Stimulated activated naive B cell treated with anti-CD40 and anti-IgM and Interleukin-4, amounts not matched to agents 10 μg/mL and 1 μg/mL and 100 μg/mL, for 72 hours (primary cell): ENCODE results near the gene KCNG4.
"Not testable (repeated sequence)": the region's sequence is repeated elsewhere in the genome, so short reads cannot be mapped to it uniquely, and the experiment has no call there.

Experiments used
- ATAC-seq, 2 donors: fragments of 150-1000 bp; cut with Tn5 transposase; replicated peaks; 2 replicates each; pipeline ENCODE4 v1.10.0; 2021; ENCODE audit warnings: moderate library complexity in 1 of 2
- DNase-seq: peaks from one replicate; pipeline ENCODE4 v3.0.0; 2021
- H3K27ac Mint-ChIP-seq: one replicate; pipeline ENCODE4 v1.8.0; 2022; ENCODE audit warnings: mild to moderate bottlenecking, mixed read lengths
- H3K27me3 Mint-ChIP-seq, 2 donors: one replicate each; pipeline ENCODE4 v1.8.0; 2022; ENCODE audit warnings: mixed read lengths in 2 of 2
- H3K36me3 Mint-ChIP-seq, 2 donors: one replicate each; pipeline ENCODE4 v1.8.0; 2022; ENCODE audit warnings: mixed read lengths in 2 of 2, mild to moderate bottlenecking in 1 of 2
- H3K4me1 Mint-ChIP-seq, 2 donors: one replicate each; pipeline ENCODE4 v1.8.0; 2022; ENCODE audit warnings: mixed read lengths in 2 of 2, mild to moderate bottlenecking in 1 of 2
- H3K4me3 Mint-ChIP-seq, 2 donors: one replicate each; pipeline ENCODE4 v1.8.0; 2022; ENCODE audit warnings: mild to moderate bottlenecking in 2 of 2, mixed read lengths in 2 of 2, moderate library complexity in 1 of 2
- H3K9me3 Mint-ChIP-seq, 2 donors: one replicate each; pipeline ENCODE4 v1.8.0; 2022; ENCODE audit warnings: mixed read lengths in 2 of 2, mild to moderate bottlenecking in 1 of 2

KCNG4 gene

GRCh38 chr16:84218176-84218823 lies 21.5 kb downstream of the KCNG4 start:
- Mint-ChIP-seq H3K4me3 (no peak overlapping the region), H3K36me3 (no peaks in the 10 kb centered on the region), H3K4me1 (no peaks in the 10 kb centered on the region), H3K27me3 (peaks cover 13 to 41% of the 10 kb centered on the region in 2 donors), H3K27ac (no peak overlapping the region), H3K9me3 (no peaks in the 10 kb centered on the region)
- DNase-seq, result no peak
- ATAC-seq, result no peak

- H3K4me3 Mint-ChIP-seq, H3K27ac Mint-ChIP-seq, H3K36me3 Mint-ChIP-seq, ATAC-seq, DNase-seq, H3K9me3 Mint-ChIP-seq, H3K4me1 Mint-ChIP-seq: not testable (repeated sequence)
- H3K27me3 Mint-ChIP-seq, result peaks cover 11 to 23% of the 10 kb centered on the region in 2 donors
These were observed 23.7 kb downstream of the KCNG4 start for GRCh38 chr16:84216144-84216543.

DNA sequence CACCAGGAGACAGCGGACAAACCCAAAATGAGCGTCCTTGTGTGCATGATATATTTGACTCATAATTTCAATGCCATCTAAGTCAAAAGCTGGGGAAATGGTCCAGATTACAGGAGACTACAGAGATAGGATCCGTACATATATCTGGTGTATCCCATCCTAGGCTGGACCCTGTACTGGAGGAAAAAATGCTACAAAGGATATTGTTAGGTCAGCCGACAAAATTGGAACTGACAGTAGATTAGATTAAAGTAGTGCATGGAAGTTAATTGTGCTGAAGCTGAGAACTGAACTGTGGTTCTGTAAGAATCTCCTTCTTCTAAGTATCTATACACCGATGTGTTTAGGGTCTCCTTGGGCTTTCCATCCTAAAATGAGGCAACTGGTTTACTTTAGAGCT lies 24.3 kb downstream of the KCNG4 start:
- ATAC-seq, result no peak
- Mint-ChIP-seq H3K27ac (peak overlapping the region; percentile 77), H3K4me1 (no peaks in the 10 kb centered on the region), H3K4me3 (no peak overlapping the region), H3K27me3 (peaks cover 7 to 17% of the 10 kb centered on the region in 2 donors), H3K36me3 (no peaks in the 10 kb centered on the region), H3K9me3 (no peaks in the 10 kb centered on the region)
- DNase-seq, result no peak

- Mint-ChIP-seq H3K27ac (no peak overlapping the region), H3K9me3 (no peaks in the 10 kb centered on the region), H3K4me1 (no peaks in the 10 kb centered on the region), H3K27me3 (peaks cover 7 to 11% of the 10 kb centered on the region in 2 donors), H3K4me3 (no peak overlapping the region), H3K36me3 (no peaks in the 10 kb centered on the region)
- ATAC-seq, result no peak
- no peak for DNase-seq
These were observed 25.3 kb downstream of the KCNG4 start for GRCh38 chr16:84214451-84215066.

- Mint-ChIP-seq H3K4me1 (no peaks in the 10 kb centered on the region), H3K27ac (no peak overlapping the region), H3K9me3 (peaks cover 0 to 2% of the 10 kb centered on the region in 2 donors)
These were observed 27.2 kb downstream of the KCNG4 start for GRCh38 chr16:84212631-84213030.

DNA sequence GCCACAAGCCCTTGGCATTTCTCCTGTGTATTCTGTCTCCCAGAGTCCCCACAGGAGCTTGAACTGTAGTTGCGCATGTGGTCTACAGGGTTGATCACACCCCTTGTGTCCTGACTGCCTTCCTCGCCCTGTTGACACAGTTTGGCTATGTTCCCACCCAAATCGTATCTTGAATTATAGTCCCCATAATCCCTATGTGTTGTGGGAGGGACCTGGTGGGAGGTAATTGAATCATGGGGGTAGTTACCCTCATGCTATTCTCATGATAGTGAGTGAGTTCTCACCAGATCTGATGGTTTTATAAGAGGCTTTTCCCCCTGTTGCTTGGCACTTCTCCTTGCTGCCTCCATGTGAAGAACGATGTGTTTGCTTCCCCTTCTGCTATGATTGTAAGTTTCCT lies 27.7 kb downstream of the KCNG4 start:
- H3K4me1 Mint-ChIP-seq, result no peaks in the 10 kb centered on the region

More at GRCh38 chr16:84212631-84213030, 27.2 kb downstream of the KCNG4 start:
- H3K27me3 Mint-ChIP-seq, result peaks cover 7 to 11% of the 10 kb centered on the region in 2 donors
- DNase-seq (no peak), ATAC-seq (no peak)
- H3K36me3 Mint-ChIP-seq, result no peaks in the 10 kb centered on the region
- no peak overlapping the region for H3K4me3 Mint-ChIP-seq

DNA sequence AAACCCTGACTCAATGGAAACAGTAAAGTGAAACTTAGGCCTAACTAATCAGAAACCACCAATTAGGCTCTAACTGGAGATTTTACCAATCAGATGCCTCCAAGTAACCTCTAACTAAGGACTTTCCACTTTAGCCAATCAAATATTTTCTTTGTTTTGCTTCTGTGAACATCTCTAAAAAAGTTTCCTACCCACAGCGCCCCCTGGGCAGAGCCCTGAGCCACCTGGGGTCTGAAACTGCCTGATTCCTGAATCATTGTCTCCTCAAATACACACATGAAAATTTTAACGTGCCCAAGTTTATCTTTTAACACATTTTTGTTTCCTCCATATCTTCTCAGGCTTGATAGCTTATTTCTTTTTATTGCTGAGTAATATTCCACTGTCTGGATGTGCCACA lies 29.8 kb downstream of the KCNG4 start:
- no peak overlapping the region for H3K4me3 Mint-ChIP-seq
- peaks cover 0 to 2% of the 10 kb centered on the region in 2 donors for H3K9me3 Mint-ChIP-seq
- ATAC-seq (no peak), DNase-seq (no peak)
- H3K4me1 Mint-ChIP-seq, result no peaks in the 10 kb centered on the region
- H3K27ac Mint-ChIP-seq, result no peak overlapping the region
- peaks cover 14% of the 10 kb centered on the region in 2 donors for H3K27me3 Mint-ChIP-seq
- H3K36me3 Mint-ChIP-seq, result no peaks in the 10 kb centered on the region

More for the DNA sequence above, 27.7 kb downstream of the KCNG4 start:
- H3K27me3 Mint-ChIP-seq, result peaks cover 6 to 7% of the 10 kb centered on the region in 2 donors
- H3K27ac Mint-ChIP-seq, result no peak overlapping the region
- H3K4me3 Mint-ChIP-seq, result no peak overlapping the region
- DNase-seq, result no peak
- H3K9me3 Mint-ChIP-seq, result peaks cover 0 to 2% of the 10 kb centered on the region in 2 donors
- no peaks in the 10 kb centered on the region for H3K36me3 Mint-ChIP-seq
- no peak for ATAC-seq

DNA sequence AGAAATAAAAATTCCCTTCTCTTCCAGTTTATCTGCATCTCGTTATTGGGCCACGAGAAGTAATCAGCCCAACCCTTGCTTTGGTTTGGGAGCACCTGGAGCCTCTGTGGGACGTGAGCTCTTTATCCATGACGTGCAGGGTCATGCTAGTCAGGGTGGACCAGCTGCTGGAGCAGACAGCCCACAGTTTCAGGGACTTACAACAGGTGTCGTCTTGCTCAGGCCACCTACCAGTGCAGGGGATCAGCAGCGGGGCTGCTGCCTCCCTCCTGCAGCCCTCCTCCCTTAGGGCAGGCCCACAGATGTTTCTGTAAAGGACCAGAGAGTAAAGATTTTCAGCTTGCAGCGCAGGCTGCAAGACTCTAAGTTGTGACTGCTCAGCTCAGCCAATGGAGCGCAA lies 31.9 kb downstream of the KCNG4 start:
- no peaks in the 10 kb centered on the region for H3K36me3 Mint-ChIP-seq
- no peak for DNase-seq
- no peak overlapping the region for H3K27ac Mint-ChIP-seq
- H3K27me3 Mint-ChIP-seq, result peaks cover 8 to 10% of the 10 kb centered on the region in 2 donors
- no peaks in the 10 kb centered on the region for H3K4me1 Mint-ChIP-seq
- H3K9me3 Mint-ChIP-seq, result peaks cover 0 to 2% of the 10 kb centered on the region in 2 donors
- no peak overlapping the region for H3K4me3 Mint-ChIP-seq
- ATAC-seq, result no peak

DNA sequence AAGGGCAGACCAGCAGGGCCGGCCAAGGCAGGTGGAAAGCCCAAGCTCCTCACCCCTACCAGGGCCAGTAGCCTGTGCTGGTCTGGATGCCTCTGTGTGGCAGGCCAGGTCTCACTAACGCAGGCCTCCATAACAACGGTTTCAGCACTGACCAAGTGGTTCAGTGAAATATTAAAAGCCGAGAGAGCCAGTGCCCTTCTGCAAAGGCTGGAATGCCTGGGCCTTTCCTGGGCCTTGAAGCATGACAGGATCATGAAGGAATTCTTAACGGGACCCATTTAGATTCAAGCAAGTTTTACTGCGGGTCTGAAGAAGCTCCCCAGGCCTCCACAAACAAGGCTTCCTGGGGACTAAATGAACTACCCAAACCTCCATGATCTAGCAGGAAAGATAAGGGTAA lies 32.6 kb downstream of the KCNG4 start:
- no peak overlapping the region for H3K4me3 Mint-ChIP-seq
- ATAC-seq (no peak), DNase-seq (no peak)
- H3K36me3 Mint-ChIP-seq, result no peaks in the 10 kb centered on the region
- H3K9me3 Mint-ChIP-seq, result peaks cover 0 to 2% of the 10 kb centered on the region in 2 donors
- H3K27ac Mint-ChIP-seq, result no peak overlapping the region
- peaks cover 7 to 8% of the 10 kb centered on the region in 2 donors for H3K27me3 Mint-ChIP-seq
- H3K4me1 Mint-ChIP-seq, result no peaks in the 10 kb centered on the region

GRCh38 chr16:84205976-84206691 lies 33.7 kb downstream of the KCNG4 start:
- no peak overlapping the region for H3K27ac Mint-ChIP-seq
- no peaks in the 10 kb centered on the region for H3K4me1 Mint-ChIP-seq
- ATAC-seq (no peak), DNase-seq (no peak)
- no peaks in the 10 kb centered on the region for H3K36me3 Mint-ChIP-seq
- H3K9me3 Mint-ChIP-seq, result peaks cover 0 to 2% of the 10 kb centered on the region in 2 donors
- peaks cover 7 to 8% of the 10 kb centered on the region in 2 donors for H3K27me3 Mint-ChIP-seq
- H3K4me3 Mint-ChIP-seq, result no peak overlapping the region

- H3K9me3 Mint-ChIP-seq, H3K36me3 Mint-ChIP-seq, H3K4me3 Mint-ChIP-seq, H3K27ac Mint-ChIP-seq, DNase-seq, H3K27me3 Mint-ChIP-seq, H3K4me1 Mint-ChIP-seq, ATAC-seq: not testable (repeated sequence)
These were observed 34.7 kb downstream of the KCNG4 start for GRCh38 chr16:84205123-84205522.

DNA sequence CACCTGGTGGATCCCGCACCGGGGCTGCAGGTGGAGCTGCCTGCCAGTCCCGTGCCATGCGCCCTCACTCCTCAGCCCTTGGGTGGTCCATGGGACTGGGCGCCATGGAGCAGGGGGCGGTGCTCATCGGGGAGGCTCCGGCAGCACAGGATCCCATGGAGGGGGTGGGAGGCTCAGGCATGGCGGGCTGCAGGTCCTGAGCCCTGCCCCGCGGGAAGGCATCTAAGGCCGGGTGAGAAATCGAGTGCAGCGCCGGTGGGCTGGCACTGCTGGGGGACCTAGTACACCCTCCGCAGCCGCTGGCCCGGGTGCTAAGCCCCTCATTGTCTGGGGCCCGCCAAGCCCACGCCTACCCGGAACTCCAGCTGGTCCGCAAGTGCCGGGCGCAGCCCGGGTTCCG lies 35.3 kb downstream of the KCNG4 start:
- H3K27me3 Mint-ChIP-seq, ATAC-seq, H3K4me1 Mint-ChIP-seq, H3K9me3 Mint-ChIP-seq, H3K4me3 Mint-ChIP-seq, DNase-seq, H3K36me3 Mint-ChIP-seq, H3K27ac Mint-ChIP-seq: not testable (repeated sequence)

GRCh38 chr16:84199861-84200260 lies 40.0 kb downstream of the KCNG4 start:
- Mint-ChIP-seq H3K27ac (no peak overlapping the region), H3K9me3 (no peaks in the 10 kb centered on the region), H3K4me1 (peaks cover 0 to 2% of the 10 kb centered on the region in 2 donors), H3K4me3 (no peak overlapping the region), H3K36me3 (no peaks in the 10 kb centered on the region), H3K27me3 (peaks cover 0 to 1% of the 10 kb centered on the region in 2 donors)
- no peak for DNase-seq
- ATAC-seq, result no peak

- ATAC-seq (no peak), DNase-seq (no peak)
- Mint-ChIP-seq H3K27ac (no peak overlapping the region), H3K4me1 (peaks cover 7 to 10% of the 10 kb centered on the region in 2 donors), H3K36me3 (no peaks in the 10 kb centered on the region), H3K9me3 (no peaks in the 10 kb centered on the region), H3K27me3 (peaks cover 0 to 9% of the 10 kb centered on the region in 2 donors), H3K4me3 (no peak overlapping the region)
These were observed 40.7 kb downstream of the KCNG4 start for GRCh38 chr16:84199097-84199496.

DNA sequence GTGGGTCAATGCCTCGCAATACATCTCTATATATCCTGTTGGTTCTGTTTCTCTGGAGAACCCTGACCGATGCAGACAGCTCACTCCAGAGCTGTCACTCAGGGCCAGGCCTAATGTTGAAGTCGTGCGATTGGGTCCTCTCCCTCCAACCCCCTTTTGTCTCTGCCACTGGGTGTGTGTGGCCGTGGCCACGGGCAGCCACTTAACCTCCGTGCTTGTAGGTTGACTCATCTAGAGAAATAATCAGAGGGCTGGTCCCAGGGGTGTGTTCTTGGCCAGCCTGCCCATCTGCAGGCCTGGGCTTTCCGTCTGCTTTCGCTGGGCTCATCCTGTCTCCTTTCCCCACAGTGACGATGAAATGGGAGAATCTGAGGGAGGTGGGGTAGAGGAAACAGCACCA lies 41.4 kb downstream of the KCNG4 start:
- Mint-ChIP-seq H3K4me1 (peaks cover 9 to 17% of the 10 kb centered on the region in 2 donors), H3K27me3 (peaks cover 0 to 10% of the 10 kb centered on the region in 2 donors), H3K4me3 (no peak overlapping the region), H3K9me3 (no peaks in the 10 kb centered on the region), H3K27ac (no peak overlapping the region), H3K36me3 (no peaks in the 10 kb centered on the region)
- no peak for ATAC-seq
- no peak for DNase-seq
